Measurements from ENCODE around the gene CLIP2.
"Not testable (repeated sequence)": the region's sequence is repeated elsewhere in the genome, so short reads cannot be mapped to it uniquely, and the experiment has no call there.

The CLIP2 gene

DNA sequence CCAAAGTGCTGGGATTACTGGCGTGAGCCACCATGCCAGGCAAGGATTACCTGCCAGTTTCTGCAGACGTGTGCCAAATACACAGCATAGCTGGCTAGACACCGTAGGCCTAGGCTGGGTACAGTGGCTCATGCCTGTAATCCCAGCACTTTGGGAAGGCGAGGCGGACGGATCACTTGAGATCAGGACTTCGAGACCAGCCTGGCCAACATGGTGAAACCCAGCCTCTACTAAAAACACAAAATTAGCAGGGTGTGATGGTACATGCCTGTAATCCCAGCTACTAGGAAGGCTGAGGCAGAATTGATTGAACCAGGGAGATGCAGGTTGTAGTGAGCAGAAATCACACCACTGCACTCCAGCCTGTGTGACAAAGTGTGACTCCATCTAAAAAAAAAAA is 35.9 kb upstream of the CLIP2 start:
- peak overlapping the region; percentile 64 for H3K4me3 ChIP-seq (ENCODE audit: control insufficient read depth, low read depth, low read length)
- DNase-seq (ENCODE audit: low read depth), result no peak
- TF ChIP-seq CTCF (IDR thresholded peaks at IDR 0.05; ENCODE audit: control insufficient read depth, insufficient read depth, low read depth, low read length, missing control alignments), result no peak

GRCh38 chr7:74253835-74254128 is 35.4 kb upstream of the CLIP2 start:
- no peak for TF ChIP-seq CTCF (IDR thresholded peaks at IDR 0.05; ENCODE audit: control insufficient read depth, insufficient read depth, low read depth, low read length, missing control alignments)
- H3K4me3 ChIP-seq (ENCODE audit: control insufficient read depth, low read depth, low read length), result peak overlapping the region; percentile 64
- DNase-seq (ENCODE audit: low read depth), result no peak

DNA sequence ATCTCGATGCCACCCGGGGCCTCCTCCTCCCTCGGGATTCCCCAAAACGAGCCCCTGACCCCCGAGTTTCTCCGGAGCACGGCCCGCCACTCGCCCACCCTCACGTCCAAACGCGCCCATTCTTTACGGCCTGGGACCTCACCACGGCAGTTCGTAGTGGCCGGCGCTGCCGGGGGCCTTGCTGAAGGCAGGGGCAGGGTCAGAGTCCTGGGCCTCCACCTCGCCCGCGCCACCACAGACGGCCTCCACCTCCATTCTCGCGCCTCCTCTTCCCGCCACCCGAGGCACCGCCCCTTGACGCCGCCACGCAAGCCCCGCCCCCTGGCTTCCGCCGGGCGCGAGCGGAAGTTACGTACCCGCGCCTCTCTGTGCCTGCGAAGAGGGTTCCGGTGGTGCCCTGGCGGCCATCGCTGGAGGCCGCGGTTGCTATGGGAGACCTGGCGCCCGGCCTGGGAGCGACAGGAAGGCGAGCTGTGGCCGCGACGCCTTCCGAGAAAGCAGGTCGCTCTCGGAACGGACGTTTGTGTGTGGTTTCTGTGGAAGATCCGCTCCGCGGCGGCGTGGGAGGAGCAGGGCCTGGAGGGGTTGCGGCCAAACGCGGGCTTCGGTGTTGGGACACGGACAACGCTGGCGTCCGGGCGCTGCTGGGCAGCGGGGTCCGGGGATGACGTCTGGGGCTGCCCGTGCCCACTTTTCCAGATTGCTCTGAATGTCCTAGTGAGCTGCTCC is 34.9 kb upstream of the CLIP2 start, which contains the start of gene RFC2:
Gene RFC2, minus strand, starts transcription at position 271 of the 729 bp plus-strand sequence. Its CDS starts 16 bp downstream, at position 255.
- DNase-seq (ENCODE audit: low read depth), result peak; percentile 75
- TF ChIP-seq CTCF (IDR thresholded peaks at IDR 0.05; ENCODE audit: control insufficient read depth, insufficient read depth, low read depth, low read length, missing control alignments), result peak; percentile 32
- H3K4me3 ChIP-seq (ENCODE audit: control insufficient read depth, low read depth, low read length), result peak within 1 kb of the TSS; percentile 64

DNA sequence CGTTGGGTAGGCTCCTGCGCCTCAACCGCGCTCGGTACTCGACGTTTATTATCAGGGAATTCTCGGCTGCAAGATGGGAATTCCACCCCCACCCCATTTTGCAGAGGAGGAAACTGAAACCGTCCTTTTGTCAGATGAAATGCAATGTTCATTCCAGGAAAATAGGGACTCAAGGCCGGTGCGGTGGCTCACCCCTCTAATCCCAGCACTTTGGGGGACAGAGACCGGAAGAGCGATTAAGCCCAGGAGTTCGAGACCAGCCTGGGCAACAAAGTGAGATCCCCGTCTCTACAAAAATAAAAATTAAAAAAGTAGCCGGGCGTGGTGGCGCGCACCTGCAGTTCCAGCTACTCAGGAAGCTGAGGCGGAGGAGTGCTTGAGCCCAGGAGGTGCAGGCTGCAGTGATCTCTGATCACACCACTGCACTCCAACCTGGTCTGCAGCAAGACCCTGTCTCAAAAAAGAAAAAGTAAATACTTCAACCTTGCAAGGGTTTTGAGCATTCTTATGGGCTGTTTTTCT is 34.3 kb upstream of the CLIP2 start:
- H3K4me3 ChIP-seq (ENCODE audit: control insufficient read depth, low read depth, low read length), result peak overlapping the region; percentile 64
- DNase-seq (ENCODE audit: low read depth), result no peak
- no peak for TF ChIP-seq CTCF (IDR thresholded peaks at IDR 0.05; ENCODE audit: control insufficient read depth, insufficient read depth, low read depth, low read length, missing control alignments)

GRCh38 chr7:74255461-74255860 is 33.7 kb upstream of the CLIP2 start:
- H3K4me3 ChIP-seq (ENCODE audit: control insufficient read depth, low read depth, low read length); DNase-seq (ENCODE audit: low read depth): not testable (repeated sequence)

DNA sequence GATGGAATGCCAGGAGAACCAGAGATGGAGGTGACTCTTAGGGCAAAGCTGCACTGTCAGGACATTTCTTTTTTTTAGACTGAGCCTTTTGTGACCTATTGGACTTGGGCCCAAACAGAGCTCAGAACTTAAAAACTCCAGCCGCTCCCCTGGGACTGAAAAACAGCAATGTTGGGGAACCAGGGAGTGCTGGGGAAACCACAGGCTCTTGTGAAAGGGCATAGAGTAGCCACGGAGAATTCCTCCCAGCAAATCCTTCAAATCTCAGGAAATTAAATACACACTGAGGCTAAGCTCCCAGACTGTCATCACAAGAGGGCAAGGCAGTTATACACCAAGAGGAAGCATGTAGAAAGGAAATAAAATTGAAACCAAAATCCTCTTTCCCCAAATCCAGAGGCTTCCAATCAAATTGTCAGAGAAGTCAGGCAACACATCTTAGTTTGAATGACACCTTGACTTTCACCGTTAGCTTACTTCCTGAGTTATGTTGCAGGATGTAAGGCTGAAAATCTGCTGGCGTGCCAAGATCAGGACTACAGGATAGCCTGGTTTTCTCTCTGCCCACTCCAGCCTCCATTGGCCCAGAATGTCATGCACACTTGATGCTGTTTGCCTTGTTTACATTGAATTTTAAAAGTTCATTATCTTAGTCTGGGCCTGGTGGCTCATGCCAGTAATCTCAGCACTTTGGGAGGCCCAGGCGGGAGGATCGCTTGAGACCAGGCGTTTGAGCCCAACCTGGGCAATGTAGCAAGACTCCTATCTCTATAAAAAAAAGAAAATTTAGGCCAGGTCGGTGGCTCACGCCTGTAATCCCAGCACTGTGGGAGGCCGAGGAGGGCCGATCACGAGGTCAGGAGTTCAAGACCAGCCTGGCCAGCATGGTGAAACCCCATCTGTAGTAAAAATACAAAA is 32.5 kb upstream of the CLIP2 start:
- DNase-seq (ENCODE audit: low read depth), result peak; percentile 88
- H3K4me3 ChIP-seq (ENCODE audit: control insufficient read depth, low read depth, low read length), result no peak overlapping the region
- no peak for TF ChIP-seq CTCF (IDR thresholded peaks at IDR 0.05; ENCODE audit: control insufficient read depth, insufficient read depth, low read depth, low read length, missing control alignments)

DNA sequence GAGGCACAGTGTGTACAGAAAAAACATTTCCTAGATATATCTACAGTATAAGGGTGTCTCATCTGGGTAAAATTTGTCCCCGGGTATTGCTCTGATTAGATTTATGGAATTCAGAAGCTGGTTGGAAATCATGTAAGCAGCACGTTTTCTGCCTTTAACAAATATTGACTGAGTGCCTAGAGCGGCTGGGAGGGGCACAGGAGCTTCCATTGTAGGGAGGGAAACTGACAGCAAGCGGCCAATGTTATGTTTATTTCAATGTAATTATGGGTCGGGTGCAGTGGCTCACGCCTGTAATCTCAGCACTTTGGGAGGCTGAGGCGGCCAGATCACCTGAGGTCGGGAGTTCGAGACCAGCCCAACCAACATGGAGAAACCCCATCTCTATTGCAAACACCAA is 30.6 kb upstream of the CLIP2 start:
- TF ChIP-seq CTCF (IDR thresholded peaks at IDR 0.05; ENCODE audit: control insufficient read depth, insufficient read depth, low read depth, low read length, missing control alignments), result no peak
- no peak for DNase-seq (ENCODE audit: low read depth)
- H3K4me3 ChIP-seq (ENCODE audit: control insufficient read depth, low read depth, low read length), result no peak overlapping the region

All from AG09309 (cell line).